Activated CD8-positive, alpha-beta memory T cell treated with anti-CD3 and anti-CD28 coated beads, Interleukin-2, amount 50 U/mL, for 48 hours (primary cell): Measurements from ENCODE around the gene A4GNT.
"Not testable (repeated sequence)": the region's sequence is repeated elsewhere in the genome, so short reads cannot be mapped to it uniquely, and the experiment has no call there.

ENCODE experiments used
- DNase-seq: peaks from one replicate; pipeline ENCODE4 v3.0.0-alpha.2; 2020

A4GNT gene

GRCh38 chr3:138132239-138132638 is at the start of gene A4GNT:
Gene A4GNT (minus strand): TSS chr3:138132390. CDS start chr3:138131256, 1,134 bp downstream.
- DNase-seq = no peak

DNA sequence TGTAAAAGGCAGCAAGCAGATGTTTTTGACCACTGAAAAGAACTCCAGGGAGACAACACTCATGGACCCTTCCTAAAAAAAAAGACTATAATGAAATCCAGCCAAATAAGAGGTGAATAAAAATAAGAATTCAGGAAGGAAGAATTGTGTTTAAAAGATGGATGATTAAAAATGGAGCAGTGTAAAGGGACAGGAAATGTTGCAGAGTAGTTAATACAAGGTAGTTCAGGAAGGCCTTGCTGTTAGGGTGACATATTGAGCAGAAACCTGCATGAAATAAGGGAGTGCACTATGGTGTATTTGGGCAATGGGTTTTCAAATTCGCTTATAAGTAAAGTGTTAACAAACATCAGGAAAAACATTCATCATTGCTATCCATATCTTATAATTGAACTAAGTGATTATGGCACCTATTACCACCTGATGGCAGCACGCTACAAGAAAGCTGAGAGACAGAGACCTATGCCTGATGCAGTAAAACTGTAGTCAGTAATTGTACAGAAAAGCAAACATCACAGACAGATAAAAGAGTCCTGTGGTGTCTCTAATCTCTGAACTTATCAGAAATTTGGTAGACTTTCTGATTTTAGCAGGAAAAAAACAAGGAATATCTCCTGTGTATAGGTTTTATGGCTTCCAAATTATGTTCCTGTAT is 48.3 kb upstream of the A4GNT start:
- no peak for DNase-seq

DNA sequence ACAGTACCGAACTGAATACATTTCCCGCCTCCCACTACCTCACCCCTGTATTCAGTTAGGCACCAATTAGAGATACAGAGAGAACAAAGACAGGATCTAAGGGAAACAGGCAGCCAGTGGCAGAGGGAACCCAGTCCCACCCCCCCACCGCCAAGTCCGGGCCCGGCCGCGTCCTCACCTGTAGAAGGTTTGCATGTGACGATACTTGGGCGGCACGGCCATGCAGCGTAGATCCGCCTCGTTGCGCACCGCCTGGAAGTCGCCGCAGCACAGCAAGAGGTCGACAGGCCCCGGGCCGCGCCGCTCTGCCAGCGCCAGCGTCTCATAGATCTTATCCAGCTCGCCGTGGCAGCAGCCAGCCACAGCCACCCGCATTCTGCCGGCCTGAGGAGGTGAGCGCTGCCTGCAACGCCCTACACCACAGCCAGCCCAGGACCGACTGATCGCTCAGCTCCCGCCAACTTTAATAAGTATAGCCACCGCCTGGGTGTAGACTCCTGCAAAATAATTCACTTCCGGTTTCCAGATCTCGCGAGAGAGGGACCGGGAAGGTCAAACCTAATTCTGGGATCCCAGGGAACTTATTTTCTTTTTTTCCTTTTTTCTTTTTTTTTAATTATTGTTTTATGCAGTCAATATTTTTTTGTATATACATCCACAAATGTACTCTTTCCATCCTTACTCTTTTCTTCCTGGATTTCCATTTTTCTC is 42.4 kb upstream of the A4GNT start, which contains the start of gene DBR1:
Gene DBR1 (minus strand): TSS at position 501 of the 711 bp plus-strand sequence. CDS start 126 bp downstream, at position 375.
- peak; percentile 87 for DNase-seq

DNA sequence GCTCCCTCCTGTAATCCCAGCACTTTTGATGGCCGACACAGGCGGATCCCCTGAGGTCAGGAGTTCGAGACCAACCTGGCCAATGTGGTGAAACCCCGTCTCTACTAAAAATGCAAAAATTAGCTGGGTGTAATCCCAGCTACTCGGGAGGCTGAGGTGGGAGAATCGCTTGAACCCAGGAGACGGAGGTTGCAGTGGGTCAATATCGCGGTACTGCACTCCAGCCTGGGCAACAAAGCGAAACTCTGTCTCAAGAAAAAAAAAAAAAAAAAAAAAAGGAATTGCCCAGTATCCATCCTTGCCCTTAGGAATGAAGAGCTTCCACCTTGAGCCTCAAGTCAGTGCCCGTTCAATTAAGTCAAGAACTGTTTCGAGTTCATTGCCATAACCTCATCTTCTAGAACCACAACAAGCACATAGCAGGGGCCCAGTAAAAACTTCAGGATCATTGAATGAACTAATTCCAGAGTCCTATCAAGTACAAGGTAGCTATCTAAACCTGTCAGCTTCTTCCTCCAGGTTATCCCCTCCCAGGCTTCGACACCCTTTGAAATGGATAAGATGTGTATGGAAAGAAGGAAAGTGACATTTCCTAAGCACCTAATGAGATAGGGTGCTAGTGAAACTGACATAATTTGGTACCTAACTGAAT is 41.7 kb upstream of the A4GNT start:
- DNase-seq = no peak

DNA sequence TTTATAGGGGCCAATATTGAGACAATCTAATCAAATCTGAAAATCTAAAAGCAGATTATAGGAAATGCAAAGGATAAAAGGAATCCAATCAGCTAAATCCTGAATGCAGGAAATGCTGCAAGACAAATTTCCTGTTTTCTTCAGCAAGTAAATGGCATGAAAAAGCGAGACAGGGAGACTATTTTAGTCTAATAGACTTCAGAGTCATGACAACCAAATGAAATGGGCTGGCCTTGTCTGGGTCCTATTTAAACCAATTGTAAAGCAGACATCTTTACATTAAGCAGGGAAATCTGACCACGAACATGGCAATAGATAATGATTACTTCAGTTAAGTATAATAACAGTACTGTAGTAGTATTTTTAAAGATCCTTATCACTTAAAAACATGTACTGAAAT is 40.4 kb upstream of the A4GNT start:
- DNase-seq = no peak

DNA sequence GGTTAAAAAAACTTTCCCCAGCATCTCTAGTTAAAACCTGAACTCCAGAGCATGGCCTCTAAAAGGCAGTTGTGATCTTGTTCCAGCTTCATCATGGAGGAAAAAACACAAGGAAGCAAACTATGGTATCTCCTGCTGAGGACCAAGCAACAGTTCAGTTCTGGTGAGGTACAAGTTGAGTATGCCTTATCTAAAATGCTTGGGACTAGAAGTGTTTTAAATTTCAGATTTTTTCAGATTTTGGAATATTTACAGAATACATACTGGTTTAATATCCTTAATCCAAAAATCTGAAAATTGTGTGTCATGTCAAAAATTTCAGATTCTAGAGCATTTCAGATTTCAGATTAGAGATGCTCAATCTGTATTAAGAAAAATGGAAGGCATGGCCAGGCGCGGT is 32.9 kb upstream of the A4GNT start:
- DNase-seq = no peak

DNA sequence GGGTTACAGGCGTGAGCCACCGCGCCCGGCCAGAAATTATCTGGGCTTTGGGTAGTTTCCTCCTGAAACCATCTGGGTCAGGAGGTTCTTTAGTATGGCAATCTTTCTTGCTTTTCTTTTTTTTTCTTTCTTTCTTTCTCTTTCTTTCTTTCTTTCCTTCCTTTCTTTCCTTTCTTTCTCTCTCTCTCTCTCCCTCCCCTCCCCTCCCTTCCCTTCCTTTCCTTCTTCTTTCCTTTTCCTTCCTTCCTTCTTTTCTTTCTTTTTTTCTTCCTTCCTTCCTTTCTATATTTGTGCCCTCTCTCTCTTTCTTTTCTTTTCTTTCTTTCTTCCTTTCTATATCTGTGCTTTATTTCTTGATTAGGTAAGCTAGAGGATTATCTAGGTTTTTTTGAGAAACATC is 25.6 kb upstream of the A4GNT start:
- no peak for DNase-seq

DNA sequence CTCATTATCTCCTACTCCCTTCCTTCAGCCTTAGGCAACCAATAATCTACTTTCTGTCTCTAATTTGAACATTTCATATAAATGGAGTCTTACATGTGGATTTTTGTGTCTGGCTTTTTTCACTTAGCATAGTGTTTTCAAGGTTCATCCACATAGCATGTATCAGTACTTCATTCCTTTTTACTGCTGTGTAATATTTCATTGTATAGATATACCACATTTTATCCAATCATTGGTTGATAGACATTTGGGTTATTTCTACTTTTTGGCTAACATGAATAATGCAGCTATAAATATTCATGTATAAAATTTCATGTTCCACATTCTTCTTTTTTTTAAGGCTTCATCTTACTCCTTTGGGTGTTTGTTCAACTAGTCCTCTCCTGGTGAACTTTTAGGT is 22.3 kb upstream of the A4GNT start:
- DNase-seq = no peak

- DNase-seq = no peak
Observed at GRCh38 chr3:138148503-138148902, 16.3 kb upstream of the A4GNT start.

GRCh38 chr3:138142181-138142580 is 10.0 kb upstream of the A4GNT start:
- not testable (repeated sequence) for DNase-seq

DNA sequence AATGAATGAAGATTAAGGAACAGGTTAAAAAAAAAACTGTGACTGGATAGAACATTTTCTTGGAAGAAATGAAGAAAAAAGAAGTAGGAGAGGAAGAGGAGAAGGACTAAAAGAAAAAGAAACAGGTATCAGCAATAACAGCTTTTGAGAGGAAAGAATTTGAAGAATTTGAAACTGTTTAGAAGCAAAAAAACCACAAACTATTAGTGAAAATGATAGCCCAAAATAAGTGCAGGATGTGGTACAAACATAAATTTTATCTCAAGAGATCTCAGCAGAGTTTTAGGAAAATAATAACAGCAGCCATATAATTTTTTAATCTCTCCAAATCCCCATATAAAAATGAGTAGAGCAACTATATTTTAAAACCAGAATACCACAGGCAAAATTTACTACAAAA is 8.8 kb upstream of the A4GNT start:
- DNase-seq = no peak

DNA sequence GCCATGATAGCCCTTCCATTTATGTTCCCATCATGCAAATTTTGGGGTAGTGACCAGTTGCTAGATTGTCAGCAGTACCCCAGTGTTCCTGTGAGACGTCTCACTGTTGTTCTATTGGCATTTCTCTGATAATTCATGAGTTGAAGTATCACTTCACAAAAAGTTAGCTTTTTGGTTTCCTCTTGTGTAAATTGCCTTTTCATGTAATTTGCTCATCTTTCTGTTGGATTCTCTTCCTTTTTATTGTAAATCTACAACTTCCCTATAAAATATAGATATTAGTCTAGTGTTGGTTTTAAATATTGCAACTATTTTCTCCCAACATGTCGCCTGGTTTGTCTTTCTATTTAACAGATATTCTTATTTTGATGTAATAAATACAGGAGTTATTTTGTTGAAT is 7.5 kb upstream of the A4GNT start:
- no peak for DNase-seq

DNA sequence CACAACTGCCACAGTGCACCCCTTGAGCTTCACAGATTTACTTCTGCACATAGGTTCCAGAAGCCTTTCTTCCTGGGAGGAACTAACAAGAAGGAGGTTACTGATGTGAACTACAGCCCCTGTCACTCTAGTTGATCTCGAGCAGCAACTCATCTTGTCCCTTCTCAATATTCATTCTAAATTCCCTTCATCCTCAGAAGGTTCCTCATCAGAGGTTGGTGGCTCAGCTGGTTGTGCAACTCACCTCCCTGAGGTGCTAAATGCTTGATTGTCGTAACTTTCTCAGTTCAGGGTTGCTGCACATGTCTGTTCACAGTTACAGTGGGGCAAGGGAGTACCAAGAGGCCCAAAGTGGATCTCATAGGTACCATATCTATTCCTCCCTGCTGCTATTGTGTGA is 5.7 kb upstream of the A4GNT start:
- no peak for DNase-seq

DNA sequence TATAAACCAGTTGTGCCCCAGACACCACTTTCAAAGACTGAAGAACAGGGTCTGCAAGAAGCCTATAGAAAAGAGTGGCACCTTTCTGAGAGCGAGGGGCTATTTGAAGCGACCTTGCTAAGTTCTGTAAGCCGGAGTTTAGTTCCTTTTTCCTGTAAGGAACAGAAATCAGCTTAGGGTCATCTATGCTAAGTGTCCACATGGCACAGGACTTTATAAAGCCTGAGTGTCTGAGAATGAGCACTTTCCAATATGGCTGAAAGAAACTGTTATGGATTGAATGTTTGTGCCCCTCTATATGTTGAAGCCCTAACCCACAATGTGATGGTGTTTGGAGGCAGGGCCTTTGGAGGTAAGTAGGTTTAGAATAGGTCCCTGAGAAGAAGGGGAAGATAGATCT is 4.0 kb upstream of the A4GNT start:
- no peak for DNase-seq

DNA sequence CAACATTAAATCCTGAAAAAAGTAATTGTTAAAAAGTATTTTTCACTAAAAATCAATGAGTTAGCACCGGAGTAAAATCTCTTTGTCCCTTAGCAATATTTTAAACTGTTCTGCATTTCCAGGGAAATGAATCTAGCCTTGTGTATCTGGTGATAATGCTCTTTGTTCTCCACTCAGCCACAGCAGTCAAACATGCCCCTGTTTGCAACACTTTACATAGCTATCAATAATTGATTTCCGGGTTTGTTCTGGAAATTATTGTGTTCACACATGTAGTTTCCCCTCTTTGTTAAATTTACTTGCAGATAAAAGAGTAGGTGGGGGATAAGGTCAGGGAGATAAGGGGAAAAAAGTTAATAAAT is 3.6 kb upstream of the A4GNT start:
- DNase-seq = no peak

GRCh38 chr3:138135146-138135832 is 3.1 kb upstream of the A4GNT start:
- DNase-seq = no peak

GRCh38 chr3:138127636-138128365 is 4.4 kb downstream of the A4GNT start:
- DNase-seq = no peak

GRCh38 chr3:138125548-138126221 is 6.5 kb downstream of the A4GNT start:
- DNase-seq = no peak

DNA sequence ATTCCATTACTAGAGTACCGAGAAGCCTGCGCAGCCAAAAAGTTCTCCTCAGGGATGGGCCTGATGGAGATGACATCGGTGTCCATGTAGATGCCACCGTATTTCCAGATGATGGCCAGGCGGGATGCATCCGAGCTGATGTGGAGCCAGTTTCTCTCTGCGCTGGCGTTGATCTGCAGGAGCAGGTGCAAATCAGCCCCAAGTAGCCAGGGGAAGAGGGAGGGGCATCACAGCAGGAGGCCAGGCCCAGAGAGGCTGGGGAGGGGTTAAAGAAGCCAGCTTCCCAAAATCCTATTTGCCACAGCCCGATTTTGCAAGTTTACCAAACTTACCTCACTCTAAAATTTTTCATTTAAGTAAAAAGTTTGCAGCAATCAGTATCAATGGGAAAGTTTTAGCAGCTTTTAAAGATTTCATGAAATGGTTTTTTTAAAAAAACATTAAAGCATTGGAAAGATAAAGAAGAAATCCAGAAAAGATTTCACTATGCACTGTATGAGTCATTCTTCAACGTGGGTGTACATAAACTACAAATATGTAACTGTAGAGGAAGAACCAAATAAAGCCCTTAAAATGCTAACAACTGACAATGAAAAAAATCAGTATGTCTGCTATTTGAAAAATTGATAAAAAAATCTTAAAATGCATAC is 7.4 kb downstream of the A4GNT start:
- DNase-seq = no peak

DNA sequence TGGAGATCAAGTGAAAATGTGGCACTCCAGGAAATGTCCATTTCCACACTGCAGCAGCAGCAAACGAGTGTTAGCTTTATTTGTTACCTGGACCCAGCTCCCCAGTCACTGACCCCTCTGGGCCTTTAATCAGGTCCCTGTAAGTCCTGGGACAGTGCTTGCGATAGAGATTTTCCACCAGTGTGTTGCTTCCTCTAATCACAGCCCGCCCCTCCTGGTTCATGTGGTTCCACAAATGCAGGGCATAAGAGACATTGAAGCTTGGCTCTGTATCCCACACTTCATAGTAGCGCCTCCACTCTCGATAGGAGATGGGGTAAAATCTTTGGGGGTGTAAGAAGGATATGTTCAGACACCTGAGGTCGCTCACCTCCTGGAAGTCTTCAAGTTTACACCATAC is 8.0 kb downstream of the A4GNT start:
- DNase-seq = no peak

DNA sequence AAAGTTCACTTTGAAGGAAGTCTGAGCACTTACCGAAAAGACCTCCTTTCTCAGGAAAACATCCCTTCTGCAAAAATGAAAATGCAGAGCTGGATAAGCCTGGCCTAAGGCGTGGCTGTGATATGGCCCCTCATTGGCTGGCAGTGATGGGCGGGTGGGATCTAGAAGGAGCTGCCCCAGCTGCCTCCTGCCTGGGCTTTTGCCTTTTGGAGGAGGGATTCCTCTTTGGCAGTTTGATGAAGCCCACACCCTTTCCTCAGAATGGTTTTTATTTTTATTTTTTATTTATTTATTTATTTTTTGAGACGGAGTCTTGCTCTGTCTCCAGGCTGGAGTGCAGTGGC is 12.8 kb downstream of the A4GNT start:
- no peak for DNase-seq
